HG02571 (cell line): ENCODE results near the gene GIMAP6.
"Not testable (repeated sequence)": the region's sequence is repeated elsewhere in the genome, so short reads cannot be mapped to it uniquely, and the experiment has no call there.

Experiments used
- ATAC-seq: cut with Tn5 transposase; IDR thresholded peaks from one replicate; pipeline ENCODE4 v1.9.1; 2021; ENCODE audit warnings: mild to moderate bottlenecking, moderate library complexity; ENCODE audit not compliant: unreplicated experiment

Gene GIMAP6

GRCh38 chr7:150586785-150587152 lies 45.4 kb downstream of the GIMAP6 start:
- no peak for ATAC-seq

GRCh38 chr7:150586068-150586784 lies 46.0 kb downstream of the GIMAP6 start:
- no peak for ATAC-seq

- ATAC-seq: no peak
Observed at GRCh38 chr7:150585199-150585598, 47.0 kb downstream of the GIMAP6 start.

GRCh38 chr7:150580638-150581394 lies 51.4 kb downstream of the GIMAP6 start:
- ATAC-seq: no peak

GRCh38 chr7:150579979-150580637 lies 52.1 kb downstream of the GIMAP6 start:
- ATAC-seq: not testable (repeated sequence)
